Stimulated activated CD4-positive, alpha-beta T cell treated with anti-CD3 and anti-CD28 coated beads, Interleukin-2, amount 100 ng/mL, for 48 hours (primary cell): ENCODE data around the gene TMEM247.

ENCODE experiments used
- DNase-seq, 2 donors: peaks; one replicate each; pipeline ENCODE4 v3.0.0-alpha.2; 2020

TMEM247 gene

DNA sequence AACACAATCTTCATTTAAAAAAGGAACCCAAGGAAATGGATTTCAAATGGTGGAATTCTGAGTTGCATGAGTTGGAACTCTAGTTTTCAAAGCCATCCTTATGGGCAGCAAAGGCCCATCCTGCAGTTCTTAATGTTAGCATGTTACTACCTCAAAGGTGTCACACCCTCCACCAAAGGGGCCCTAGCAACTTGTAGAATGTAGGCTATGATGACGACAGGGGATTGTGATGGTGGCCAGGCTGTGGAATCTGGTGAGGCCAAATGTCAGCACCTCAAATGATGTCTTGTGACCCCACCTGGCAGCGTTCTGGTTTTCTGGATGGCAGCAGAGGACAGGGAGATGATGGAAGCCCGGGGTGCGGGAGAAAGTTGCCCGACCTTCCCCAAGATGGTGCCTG, at the start of gene TMEM247:
Gene TMEM247, plus strand, starts transcription at position 301 of the 400 bp plus-strand sequence.
- DNase-seq, result no peak

DNA sequence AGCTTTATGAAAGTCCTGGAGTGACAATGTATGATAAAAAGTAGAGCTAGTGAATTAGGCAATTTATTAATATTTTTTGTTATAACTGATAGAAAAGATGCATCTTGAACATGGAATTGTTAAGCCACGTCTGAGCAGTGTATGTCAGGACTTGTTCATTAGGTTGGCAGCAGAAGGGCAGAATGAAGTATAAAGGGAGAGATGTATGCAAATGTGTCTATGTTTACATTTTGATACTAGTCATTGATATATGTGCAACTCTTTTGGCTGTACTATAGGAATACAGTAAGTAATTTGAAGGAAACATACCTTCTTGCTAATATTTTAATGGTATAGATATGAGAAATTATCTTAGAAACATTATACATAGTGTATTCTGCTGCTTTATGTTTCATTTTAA, 49.0 kb upstream of the TMEM247 start:
- DNase-seq, result no peak

DNA sequence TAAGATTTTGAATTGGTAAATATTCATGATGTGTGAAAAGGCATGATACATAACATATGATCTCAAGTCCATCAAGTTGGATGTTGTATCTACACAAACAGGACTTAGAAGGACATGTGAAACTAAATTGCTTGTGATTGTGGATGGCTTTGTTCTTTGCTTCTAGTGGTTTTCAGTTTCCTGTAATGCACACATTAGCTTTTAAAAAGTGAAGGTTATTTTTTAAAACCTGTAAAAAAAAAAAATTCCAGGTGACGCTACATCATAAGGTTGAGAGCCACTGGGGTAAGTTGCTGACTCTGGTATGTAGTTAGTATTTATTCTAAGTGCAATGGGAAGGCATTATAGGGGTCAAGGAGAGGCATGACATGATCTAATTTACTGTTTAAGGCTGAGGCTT, 48.4 kb upstream of the TMEM247 start:
- DNase-seq, result no peak

DNA sequence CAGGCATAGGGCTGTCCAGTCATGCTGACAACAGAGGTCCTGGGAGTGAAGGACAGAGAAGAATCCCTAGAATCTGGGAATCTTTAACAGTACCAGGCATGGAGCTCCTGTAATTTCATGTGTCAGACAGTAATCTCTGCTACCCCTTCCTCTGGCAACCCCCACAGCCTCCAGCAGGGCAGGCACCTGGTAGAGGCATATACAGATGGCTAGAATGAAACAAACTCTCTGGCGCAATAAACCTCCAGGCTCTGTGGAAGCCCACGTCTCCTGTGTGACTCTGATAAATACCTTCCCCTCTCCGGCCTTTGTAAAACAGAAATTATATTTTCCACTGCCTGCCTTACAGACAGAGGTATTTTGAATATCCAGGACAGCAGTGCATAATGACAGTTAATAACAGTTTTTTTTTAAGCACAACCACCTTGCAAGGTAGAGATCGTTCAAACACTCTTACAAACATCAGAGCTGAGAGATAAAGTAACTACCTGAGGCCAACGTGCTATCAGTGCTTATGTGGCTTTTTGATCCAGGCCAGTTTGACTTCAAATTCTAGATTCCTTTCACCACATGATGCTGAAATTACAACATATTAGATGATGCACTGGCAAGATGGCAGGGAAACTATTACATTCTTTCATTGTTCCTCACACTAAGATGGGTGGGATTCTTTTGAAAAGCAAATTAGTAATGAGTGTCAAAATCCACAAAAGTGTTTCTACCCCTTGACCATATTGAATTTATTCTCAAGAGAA, 47.7 kb upstream of the TMEM247 start:
- no peak for DNase-seq

DNA sequence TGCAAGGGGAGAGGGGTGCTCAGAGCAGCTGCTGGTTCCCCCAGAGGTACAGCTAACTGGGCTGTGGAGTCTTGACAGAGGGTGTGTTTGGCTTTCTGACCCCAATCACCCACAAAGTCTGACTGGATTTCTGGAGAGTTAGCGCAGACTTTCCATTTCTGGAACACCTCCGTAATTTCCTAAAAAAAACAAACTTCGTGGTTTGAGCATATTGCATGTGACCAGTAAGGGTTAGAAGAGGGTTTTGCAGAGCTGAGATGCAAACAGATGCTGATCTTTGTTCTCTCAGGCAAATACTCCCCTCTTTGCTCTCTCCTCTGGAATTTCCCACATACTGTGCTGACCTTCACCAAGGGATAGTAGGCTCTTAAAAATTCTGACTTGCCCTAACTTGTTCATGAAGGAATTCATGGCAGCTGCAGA, 44.5 kb upstream of the TMEM247 start:
- no peak for DNase-seq

DNA sequence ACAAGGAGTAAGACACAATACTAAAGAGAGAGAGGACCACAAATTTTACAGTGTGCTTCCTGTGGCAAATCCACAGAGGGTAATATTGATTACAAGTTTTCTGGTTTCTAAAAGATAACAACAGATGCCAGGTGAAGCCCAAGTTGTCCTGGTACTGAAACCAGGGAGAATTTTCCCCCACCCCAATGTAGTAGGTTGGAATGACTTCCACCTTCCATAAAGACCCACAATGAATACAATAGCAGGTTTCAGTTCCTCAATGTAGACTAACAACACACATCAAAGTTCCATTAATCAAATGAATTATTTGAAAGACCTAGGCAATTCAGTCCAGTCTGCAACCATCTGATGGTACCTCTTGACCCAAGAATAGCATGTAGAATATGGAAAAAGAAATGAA, 44.0 kb upstream of the TMEM247 start:
- DNase-seq, result no peak

DNA sequence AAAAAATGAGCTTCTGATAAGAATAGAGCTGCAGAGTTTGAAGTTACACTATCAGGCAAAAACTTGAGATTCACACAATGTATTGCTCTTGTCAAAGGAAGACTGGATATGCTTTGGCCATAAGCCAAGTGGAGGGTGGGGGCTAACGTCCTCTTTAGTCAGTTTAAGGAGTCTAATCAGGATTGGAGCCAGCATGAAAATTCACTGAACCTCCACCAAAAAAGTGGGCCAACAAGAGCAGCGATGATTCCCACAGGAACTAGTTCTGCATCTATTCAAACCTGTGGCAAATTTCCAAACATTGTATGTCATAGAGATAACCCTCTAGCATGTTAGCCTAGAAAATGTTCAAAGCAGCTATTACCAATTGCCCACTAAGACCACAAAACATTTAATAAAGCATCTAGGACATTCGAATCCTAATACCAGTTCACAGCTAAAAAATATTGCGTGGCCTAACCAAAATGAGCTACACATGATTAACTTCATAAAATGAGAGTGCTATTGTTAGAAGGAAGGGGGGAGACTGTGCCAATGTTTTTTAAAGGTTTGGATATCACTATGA, 43.5 kb upstream of the TMEM247 start:
- DNase-seq, result no peak

DNA sequence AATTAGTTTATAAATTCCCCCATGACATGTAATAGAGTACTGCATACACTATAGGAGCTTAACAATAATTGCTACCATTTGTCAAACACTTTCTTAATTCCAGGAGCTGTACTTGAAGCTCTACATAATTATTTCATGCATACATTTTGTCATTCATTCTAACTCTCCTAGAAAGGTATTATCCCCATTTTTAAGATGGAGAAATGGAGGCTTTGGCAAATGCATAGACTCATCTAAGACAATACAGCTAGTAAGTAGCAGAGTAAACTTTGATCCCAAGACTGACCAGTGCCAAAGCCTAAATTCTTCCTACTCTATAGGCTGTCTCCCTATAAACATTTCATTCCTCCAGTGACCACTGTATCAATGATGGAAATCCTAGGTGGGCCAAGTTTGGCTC, 42.6 kb upstream of the TMEM247 start:
- DNase-seq, result no peak

DNA sequence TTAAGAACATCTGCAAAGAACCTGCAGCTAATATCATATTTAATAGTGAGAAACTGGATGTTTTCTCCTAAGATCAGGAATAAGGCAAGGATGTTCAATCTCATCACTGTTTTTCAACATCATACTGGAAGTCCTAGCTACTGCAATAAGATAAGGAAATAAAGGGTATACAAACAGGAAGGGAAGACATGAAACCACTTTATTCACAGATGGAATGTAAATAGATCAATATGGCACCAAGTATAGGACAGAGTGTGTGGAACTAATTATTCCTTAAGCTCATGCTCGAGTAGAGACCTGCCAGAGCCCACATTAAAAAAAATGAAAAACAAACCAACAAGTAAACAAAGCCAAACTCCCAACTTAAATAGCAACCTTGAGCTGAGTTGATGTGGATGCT, 41.3 kb upstream of the TMEM247 start:
- no peak for DNase-seq

DNA sequence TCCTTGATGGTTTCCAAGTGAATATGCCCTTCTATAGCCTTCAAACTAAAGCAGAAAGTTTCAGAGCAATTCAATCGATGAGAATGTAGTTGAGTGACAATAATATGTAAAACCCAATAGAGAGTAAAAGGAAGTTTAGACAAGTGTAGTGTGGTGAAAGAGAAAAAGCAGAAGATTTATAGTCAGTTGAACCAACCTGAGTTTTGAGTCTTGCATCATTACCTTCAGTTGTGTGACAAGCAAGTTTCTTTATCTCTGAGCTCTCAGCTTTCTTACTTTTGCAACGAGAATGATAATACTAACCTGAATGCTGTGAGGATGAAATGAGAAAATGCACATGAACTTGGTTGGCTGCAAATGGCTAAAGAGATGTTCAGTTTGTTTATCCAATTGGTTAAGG, 40.6 kb upstream of the TMEM247 start:
- no peak for DNase-seq

DNA sequence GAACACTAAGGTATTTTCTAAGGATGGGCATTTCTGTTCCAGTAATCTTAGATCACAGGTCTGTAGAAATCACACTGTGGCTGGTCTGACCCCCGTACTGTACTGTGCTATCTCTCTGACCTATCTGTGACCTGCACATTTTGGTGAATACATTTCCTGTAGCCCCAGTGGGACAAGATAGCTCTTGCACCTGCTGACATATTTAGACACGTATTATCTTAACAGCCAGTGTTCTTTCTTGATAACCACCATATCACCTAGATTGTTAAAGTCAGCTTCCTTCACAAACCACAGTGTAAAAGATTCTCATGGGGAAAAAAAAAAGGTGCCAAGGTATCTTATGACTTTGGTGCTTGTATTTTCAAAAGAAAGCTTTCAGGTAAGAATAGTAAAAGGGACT, 39.8 kb upstream of the TMEM247 start:
- DNase-seq, result no peak

DNA sequence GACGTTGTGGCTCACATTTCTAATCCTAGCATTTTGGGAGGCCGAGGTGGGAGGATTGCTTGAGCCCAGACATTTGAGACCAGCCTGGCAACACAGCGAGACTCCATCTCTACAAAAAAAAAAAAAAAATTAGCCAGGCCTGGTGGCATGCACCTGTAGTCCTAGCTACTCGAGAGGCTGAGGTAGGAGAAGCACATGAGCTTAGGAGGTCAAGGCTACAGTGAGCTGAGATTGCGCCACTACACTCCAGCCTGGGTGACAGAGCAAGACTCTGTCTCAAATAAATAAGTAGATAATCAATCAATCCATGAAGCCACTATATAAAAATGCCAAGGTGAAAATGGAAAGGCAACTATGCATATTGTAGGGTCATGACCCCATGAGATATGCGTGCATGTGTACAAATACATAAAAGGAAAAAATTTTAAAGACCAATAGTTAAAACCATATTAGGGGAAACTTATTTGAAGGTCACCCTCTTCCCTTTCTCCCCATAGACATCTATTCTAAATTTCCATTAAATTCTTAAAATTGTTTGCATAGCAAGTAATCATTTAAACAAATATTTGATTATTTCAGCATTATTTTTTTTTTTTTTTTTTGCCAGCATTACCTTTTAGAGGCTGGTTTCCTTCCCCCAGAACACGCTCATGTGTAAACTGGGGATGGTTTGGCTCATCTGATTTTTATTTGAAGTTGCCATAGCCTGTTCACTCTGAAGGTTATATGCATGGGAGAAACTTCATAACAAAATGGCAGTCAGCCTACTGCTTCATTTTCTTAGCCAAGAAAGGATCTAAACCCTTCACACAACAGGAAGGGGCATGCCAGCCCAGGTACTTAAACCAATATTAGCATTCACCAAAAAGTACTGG, 37.3 kb upstream of the TMEM247 start:
- no peak for DNase-seq

DNA sequence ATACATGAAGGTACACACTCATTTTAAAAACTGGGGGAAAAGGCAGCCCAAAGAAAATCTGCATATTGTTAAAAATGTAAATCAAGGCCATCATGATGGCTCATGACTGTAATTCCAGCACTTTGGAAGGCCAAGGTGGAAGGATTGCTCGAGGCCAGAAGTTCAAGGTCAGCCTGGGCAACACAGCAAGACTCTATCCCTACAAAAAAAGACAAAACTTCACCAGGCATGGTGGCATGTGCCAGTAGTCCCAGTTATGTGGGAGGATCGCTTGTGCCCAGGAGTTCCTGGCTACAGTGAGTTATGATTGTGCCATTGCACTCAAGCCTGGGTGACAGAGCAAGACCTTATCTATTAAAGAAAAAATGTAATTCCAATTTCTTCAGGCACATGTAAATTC, 34.6 kb upstream of the TMEM247 start:
- DNase-seq, result no peak

DNA sequence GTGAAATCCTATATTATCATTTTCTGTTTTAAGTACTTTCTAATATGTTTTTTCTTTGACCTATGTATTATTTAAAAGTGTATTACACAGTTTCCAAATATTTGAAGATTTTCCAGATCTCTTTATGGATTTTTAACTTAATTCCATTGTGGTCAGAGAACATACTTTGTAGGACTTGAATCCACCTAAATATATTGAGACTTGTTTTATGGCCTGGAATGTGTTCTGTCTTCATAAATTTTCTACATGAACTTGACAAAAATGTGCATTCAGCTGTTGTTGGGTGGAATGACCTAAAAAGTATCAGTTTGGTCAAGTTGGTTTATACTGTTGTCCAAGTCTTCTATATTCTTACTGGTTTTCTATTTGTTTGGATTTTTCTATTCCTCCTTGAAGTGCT, 33.8 kb upstream of the TMEM247 start:
- no peak for DNase-seq

DNA sequence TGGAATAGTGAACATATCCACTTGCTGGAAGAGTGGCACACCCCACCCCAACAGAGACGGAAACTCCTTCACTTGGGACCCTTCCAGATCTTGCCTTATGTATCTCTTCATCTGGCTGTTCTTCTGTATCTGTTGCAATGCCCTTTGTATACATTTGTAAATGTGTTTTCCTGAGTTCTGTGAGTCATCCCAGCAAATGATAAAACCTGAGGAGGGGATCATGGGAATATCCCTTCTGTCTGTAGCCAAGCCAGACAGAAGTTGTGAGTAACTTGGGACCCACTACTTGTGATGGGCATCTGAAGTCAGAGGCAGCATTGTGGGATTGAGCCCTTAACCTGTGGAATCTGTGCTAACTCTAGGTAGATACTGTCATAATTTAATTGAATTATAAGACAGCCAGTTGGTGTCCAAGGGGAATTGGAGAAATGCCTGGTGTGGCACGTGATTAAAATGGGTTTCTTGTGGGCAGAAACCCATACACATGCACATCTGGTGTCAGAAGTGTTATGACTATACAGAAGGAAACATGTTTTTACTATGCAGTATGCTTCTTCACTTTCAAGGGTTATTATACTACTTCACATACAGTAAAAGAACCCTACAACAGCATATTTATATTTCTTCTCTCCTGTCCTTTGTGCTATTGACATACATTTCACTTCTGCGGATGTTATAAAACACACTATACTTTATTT, 32.3 kb upstream of the TMEM247 start:
- no peak for DNase-seq

DNA sequence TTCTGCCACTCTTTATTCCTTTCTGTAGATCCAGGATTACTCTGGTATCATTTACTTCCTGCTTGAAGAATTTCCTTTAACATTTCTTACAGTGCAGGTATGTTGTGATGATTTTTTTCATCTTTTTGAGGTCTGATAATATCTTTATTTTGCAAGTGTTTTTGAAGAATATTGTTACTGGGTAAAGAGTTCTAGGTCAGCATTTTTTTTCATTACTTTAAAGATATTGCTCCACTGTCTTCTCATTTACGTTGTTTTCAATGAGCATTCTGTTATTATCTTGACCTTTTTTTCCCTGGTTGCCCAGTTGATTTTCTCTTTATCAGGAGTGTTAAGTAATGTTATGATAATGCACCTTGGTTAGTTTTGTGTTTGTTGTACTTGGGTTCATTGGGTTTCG, 31.7 kb upstream of the TMEM247 start:
- no peak for DNase-seq

DNA sequence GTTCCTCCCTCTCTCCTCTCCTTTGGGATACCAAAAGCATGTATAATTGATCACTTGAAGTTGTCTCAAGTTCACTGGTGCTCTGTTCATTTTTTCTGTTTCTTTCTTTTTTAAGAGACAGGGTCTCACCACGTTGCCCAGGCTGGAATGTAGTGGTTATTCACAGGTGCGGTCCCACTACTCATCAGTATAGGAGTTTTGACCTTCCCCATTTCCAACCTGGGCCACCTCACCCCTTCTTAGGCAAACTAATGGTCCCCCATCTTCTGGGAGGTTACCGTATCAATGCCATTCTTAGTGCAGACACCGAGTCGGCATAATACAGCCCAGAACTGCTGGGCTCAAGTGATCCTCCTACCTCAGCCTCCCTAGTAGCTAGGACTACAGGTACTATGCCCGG, 31.3 kb upstream of the TMEM247 start:
- DNase-seq, result no peak

DNA sequence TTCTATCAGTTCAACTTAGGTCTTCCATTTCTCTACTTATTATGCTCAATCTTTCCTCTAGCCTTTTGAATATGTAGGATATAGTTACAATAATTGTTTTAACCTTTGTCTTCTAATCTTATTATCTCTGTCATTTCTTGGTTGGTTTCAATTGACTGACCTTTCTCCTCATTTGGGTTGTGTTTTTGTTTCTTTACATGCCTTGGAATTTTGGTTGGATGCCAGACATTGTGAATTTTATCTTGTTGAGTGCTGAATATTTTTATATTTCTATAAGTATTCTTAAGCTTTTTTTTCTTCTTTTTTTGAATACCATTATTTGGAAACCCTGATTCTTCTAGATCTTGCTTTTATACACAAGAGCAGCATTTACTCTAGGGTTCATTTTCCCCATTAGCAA, 30.7 kb upstream of the TMEM247 start:
- no peak for DNase-seq

DNA sequence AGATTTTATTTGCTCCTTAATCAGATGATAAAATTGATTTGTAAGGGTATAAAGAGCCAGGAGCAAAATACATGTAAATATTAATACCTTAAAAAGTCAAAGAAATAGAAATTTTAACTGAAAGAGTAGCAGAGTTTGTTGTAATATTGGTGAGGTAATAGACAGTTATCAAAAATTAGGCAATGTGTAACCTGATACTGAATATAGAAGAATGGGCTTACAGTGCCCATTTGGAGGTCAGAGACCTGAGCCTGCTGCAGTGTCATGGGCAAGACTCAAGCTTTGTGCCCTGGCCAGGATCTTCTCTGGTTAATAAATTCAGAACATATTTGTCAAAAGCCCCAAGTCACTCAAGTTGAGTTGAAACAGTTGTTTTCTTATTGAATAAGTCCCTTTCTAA, 29.7 kb upstream of the TMEM247 start:
- no peak for DNase-seq

DNA sequence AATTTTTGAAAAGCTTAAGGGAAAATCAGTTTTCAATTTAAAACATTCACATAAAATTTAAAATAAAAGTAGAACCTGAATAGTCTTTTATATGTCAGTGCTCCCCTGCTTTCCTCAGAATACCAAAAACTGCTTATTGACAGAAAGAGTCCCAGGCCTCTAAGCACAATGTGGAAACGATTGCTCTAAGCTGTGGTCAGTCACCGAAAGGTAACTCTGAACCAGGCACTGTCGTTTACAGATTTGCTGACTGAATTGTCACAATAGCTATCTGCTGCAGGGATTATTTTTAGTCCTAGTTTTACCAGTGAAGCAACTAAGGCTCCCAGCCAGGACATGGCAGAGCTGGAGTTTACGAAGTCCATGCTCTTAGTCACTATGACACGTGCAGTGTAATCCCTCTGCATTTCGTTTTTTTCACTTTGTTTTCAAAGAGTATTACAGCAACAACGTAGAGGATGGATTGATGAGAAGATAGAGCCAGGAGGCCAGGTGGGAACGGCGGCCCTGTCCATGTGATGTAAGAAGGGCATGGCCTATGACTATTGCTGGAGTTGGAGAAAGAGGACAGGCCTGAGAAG, 28.1 kb upstream of the TMEM247 start:
- DNase-seq, result no peak

DNA sequence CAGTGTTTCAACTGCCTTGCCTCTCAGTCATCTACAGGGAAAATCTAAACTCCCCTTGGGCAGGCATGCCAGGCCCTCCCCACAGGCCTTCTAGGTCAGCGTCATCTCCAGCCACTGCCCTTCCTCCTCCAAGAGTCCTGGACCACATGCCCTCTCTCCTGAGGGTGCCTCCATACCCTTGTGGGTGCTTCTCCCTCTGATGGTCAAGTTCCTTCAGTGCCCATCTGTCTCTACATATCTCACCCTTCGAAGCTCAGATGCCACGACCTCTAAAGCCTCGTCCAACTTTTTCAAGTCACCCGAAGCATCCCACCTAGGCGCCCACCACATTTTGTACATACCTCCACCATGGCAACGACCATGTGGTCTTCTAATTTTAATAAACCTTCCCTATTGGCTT, 22.6 kb upstream of the TMEM247 start:
- no peak for DNase-seq

DNA sequence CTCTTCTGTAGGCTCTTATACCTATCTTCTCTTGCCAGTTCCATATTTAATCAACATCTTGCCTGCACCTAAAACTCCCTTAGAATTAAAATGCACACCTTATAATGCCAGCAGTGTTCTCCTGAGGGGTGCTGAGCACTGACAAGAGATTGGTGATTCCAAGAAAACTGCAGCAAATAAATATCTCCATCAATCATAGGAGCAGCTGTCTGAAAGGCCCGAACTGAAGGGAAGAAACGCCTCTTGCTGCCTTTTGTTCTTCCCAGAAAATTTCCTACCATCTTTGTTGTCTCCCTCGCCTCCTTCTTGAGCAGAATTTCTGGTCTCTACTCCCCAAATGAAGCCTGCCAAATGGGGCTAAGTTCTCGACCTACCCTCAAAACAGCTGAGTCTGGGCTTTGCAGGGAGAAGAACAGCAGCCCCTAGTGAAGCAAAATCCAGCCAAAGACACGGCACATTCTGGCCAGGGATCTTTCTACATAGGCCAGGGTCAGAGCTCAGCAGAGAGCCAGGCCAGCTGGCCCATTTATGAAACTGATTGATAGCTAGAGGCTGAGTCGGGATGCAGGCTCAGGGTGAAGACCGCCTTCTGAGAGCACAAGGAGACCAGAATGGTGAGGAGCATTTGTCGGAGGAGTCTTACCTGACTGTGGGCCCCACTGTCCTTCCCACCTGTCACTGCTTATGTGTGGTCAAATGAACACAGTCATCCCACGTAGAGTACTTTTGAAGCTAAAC, 20.4 kb upstream of the TMEM247 start:
- DNase-seq, result no peak
